ENCODE measurements around the gene ASTN2.
"Not testable (repeated sequence)": the region's sequence is repeated elsewhere in the genome, so short reads cannot be mapped to it uniquely, and the experiment has no call there.

Gene ASTN2

GRCh38 chr9:116875576-116875975 is 539.3 kb downstream of the ASTN2 start:
- DNase-seq (ENCODE audit: low read depth, low spot score): no peak

DNA sequence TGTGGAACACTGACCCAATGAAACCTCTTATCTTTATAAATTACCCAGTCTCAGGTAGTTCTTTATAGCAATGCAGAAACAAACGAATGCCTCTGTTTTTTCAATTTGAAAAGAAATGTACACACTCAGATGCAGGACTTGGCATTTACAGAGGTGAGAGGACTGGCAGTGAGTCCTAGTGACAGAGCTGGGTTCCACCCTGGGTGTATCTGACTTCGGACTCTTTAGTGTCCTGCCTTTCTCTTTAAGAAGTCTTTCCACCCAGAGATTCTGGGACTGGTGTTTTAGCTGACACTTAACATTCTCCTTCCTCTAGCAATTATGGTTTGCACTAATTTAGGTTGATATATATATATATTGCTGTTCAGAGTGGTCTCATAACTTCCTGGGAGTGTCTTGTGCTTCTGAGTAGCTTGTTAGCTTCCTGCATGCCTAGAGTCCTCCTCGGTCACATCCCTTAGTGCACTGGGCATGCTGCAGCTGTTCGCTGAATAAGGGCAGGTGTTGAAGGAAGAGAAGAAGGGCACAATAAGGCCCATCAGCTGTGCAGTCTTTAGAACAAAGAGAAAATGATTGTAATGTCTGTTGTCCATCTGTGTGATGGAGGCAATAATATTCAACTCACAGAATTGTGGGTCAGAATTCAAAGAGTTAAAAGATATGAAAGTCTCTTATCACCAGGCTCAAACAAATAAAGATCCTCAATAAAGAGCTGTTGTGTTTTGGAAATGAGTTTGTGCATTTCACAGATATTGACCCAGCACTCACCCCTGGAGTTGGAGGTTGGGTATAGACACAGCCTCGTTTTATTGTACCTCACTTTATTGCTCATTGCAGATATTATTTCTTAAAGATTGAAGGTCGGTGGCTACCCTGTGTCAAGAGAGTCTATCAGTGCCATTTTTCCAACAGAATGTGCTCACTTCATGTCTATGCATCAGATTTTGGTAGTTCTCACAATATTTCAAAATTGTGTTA is 540.6 kb downstream of the ASTN2 start:
- DNase-seq (ENCODE audit: low read depth, low spot score): no peak

- DNase-seq (ENCODE audit: low read depth, low spot score): no peak
Observed at GRCh38 chr9:116873491-116873890, 541.4 kb downstream of the ASTN2 start.

DNA sequence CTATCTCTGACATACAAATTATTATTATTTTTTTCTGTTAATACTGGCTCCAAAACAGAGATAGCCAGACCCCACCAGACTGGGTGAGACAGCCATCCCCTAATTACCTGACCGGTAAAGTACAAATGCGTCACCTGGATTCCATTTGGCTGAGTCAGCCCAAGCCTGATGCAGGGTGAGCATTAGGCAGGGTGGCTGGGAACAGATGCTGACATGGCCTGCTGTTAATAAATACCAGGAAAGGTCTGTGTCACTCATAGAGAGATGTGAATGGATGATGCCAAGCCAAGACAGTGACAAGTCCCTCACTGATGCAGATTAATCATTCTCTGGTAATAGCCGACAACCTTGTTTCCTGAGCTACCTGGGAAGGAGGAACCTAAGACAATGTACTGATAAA is 544.3 kb downstream of the ASTN2 start:
- no peak for DNase-seq (ENCODE audit: low read depth, low spot score)

DNA sequence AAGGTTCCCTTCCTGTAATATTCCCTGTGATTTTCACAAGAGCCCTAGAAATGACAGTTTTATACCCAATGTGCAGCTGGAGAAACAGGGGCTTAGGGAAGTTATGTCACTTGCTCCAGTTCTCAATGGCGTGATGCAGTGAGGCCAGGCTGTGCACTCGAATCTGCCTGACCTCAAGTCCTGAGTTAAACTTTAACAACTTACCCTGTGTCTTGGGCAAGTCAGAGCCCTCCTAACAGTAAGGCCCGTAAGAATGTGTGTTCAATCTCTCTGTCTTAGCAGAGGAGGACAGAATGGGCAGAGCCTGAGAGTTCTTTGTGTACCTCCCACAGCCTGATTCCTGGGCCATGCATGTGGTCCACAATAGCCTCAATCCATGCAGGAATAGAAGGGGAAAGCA is 546.7 kb downstream of the ASTN2 start:
- DNase-seq (ENCODE audit: low read depth, low spot score): no peak

DNA sequence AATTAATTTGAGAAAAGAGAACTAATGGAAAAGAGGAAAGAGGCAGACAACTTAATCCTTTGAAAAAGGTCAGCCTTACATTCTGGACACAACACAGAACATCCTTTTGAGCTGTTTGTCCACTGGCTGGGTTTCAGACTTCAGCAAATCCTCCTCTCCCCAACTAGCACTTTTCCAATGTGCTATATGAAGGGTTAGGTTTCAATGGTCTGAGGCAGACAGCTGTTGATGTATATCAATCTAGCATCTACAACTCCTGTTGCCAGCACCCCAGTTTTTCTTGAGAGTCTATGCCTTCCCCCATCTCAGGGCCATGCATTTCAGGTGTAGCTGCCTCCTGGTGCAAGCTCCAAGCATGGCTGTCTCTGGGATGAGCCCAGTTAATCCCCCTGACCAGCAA is 553.5 kb downstream of the ASTN2 start:
- DNase-seq (ENCODE audit: low read depth, low spot score): no peak

DNA sequence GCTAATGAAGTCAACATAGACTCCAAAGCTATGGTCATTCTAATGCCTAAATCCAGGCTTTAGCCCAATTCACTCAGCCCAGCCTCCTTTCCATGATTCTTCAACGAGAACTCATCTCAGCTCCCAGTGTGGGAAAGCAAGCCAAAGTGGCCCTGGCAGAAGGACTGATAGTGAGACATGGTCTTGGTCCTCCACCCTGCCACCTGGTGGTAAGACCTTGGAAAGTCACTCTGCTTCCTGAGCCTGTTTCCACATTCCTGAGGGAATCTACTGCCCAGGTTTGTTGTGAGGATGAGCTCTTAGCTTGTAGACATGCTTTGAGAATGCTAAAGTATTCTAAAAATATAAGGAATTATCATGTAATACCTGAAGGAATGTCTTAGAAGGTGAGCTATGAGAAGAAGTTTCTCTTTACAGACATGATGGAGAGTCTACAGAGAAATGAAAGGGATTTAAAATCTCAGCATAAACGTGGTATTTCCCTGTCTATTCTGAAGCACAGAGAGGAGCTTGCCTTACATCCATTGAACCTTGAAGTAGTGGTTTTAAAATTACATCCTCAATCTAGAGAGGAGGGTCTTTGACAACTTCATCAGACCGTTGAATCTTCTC is 554.2 kb downstream of the ASTN2 start:
- peak; percentile 9 for DNase-seq (ENCODE audit: low read depth, low spot score)

DNA sequence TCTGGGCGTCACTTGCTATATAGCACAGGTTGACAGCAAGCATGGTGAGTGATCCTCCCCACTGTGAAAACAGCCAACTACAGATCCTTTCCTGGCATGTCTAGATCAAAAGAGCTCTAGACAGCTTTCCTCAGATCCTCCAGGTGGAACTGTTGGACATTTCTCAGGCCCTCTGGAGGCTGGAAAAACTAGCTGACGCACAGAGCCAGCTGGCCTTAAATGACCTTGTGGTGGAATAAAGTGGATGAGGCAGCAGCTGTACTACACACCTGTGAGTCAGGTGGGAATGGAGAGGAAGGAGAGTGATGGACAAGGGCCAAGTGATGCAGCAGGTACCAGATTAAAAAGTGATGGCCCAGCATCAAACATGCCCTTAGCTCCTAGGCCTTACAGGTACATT is 555.1 kb downstream of the ASTN2 start:
- DNase-seq (ENCODE audit: low read depth, low spot score): no peak

GRCh38 chr9:116857321-116857720 is 557.5 kb downstream of the ASTN2 start:
- no peak for DNase-seq (ENCODE audit: low read depth, low spot score)

DNA sequence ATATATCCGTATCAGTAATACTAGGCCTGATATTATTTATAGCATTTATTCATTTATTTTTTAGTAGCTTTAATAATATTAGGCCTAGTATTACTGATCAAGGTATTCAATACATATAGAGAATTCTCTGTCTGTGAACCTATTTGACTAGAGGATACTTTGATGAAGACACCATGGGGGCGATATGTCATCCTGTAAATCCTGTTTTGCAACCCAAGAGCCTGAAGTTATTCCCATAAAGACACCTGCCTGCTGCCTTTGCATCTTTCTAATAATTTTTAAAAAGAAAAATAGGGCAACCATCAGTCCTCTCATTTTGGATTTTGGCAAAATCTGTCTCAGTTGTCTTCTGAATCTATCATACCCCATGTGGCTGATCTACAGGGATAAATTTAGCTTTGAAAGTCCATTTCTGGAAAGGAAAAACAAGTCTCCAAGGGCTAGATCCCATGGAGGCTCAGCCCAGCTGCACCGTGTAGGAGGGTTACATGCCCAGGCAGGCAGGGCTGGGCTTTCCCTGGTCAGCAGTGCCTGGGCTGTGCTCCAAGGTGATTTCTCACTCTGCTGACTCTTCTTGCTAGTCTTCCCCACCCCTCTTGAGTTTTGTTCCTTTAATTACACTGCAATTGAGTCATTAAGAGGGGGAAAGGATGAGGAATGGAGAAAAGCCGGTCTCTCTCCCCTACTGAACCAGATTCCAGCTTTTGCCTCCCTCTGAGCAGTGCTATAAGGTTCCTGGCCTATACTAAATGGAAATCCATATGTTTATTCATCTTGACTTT is 558.8 kb downstream of the ASTN2 start:
- DNase-seq (ENCODE audit: low read depth, low spot score): no peak

DNA sequence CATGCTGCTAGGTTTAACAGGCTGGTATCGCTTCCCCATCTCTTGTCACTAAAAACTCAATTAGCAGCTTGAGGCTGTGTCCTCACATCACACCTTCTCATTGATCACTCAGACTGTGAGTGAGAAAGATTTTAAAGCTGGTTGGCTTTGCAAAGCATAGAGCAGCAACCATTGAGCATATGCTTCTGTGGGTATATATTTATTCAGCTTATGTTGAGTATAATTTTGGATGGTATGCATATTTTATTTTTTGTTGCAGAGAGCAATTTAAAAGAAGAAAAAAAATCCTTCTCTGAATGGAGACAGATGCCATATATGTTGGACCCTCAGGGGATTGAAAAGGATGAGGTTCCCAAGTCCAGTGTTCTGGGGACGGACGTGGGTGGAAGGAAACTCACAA is 565.1 kb downstream of the ASTN2 start:
- DNase-seq (ENCODE audit: low read depth, low spot score): no peak

GRCh38 chr9:116844621-116845020 is 570.2 kb downstream of the ASTN2 start:
- DNase-seq (ENCODE audit: low read depth, low spot score): no peak

- no peak for DNase-seq (ENCODE audit: low read depth, low spot score)
Observed at GRCh38 chr9:116843863-116844620, 570.8 kb downstream of the ASTN2 start.

GRCh38 chr9:116842658-116843057 is 572.2 kb downstream of the ASTN2 start:
- DNase-seq (ENCODE audit: low read depth, low spot score): no peak

- not testable (repeated sequence) for DNase-seq (ENCODE audit: low read depth, low spot score)
Observed at GRCh38 chr9:116838468-116838867, 576.4 kb downstream of the ASTN2 start.

GRCh38 chr9:116837018-116837989 is 577.6 kb downstream of the ASTN2 start:
- no peak for DNase-seq (ENCODE audit: low read depth, low spot score)

- DNase-seq (ENCODE audit: low read depth, low spot score): not testable (repeated sequence)
Observed at GRCh38 chr9:116830321-116830720, 584.5 kb downstream of the ASTN2 start.

GRCh38 chr9:116821633-116822229 is 593.1 kb downstream of the ASTN2 start:
- no peak for DNase-seq (ENCODE audit: low read depth, low spot score)

DNA sequence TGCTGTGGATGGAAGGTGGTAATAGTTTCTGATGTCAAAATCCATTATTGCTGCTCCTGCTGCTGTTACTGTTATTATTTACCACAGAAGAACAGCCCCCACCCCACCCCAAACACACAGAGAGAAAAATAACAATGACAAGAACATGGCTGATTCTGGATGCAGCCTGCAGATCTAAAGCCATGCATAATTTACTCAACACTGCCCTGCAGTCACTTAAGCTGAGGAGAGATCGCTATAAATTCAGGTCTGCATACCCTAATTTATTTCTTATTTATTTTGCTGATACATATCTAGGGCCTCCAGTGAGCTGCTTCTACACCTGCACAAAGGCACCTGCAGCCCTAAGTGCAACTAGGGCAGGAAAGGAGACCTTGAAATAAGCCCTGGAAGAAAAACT is 595.7 kb downstream of the ASTN2 start:
- DNase-seq (ENCODE audit: low read depth, low spot score): no peak

DNA sequence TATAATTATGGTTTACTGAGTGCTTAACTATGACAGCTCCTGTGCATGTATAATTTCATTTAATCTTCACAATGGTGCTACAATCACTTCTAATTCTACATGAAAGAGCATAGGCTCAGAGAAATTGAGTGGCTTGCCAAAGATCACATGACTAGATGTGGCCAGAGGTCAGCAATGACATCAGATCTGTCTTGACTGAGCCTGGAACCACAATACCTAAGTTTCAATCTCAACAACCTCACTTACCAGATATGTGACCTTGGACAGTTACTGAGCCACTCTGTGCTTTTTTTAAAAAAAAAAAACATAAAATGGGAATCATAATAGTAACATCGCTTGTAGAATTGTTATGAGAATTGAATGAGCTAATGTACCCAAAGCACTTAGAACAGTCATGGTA is 597.1 kb downstream of the ASTN2 start:
- DNase-seq (ENCODE audit: low read depth, low spot score): no peak
